ENCODE measurements around the gene EBF3. TPM values are rescaled to one million over a fixed set of nuclear protein-coding genes. Genes with fewer than 3 reads are reported as not detected.

The EBF3 gene
- total and polyA plus RNA-seq, 7 donors = 1.2 to 8.9 (median 4.5) TPM; not detected in 1

DNA sequence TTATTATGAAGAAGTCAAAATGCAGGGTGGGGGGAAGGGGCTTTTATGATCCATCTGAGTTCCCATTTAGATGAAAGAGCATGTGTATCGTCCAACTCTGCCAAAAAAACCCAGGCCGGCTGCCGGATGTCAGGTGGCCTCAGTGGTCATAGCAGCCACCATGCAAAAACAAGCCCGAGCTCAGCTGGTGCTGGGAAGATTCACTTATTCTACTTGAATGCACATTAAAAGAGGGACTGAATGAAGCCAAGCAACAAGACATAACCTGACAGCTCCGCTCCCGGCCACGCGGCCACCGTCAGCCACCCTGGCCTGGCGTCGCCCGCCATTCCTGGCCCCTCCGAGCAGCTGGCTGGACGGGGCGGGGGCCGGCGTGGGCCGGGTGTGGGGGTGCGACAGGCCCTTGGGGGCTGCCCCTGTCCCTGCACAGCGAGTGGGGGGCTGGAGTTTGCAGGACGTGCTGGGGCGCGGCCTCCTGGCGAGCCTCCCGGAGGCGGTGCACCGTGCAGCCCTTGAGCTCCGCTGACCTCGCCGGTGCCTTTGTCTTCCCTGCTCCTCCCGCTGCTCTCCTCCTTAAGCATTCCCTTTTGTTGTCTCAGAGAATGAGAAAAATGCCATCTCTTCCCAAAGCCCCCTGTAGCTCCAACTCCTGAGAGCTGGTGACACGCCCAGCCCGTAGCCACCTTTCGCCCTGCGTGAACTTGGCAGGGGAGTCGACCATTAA lies 67.8 kb downstream of the EBF3 start:
- Histone ChIP-seq H3K27ac (no peak overlapping the region), H3K4me1 (no peaks in the 10 kb centered on the region), H3K27me3 (peaks cover 0 to 39% (median 0%) of the 10 kb centered on the region in 3 donors), H3K4me3 (no peak overlapping the region), H3K36me3 (no peaks in the 10 kb centered on the region), H3K9me3 (no peaks in the 10 kb centered on the region)
- intact Hi-C loops (cut with DNase I) = no loop called here
- no peak for DNase-seq
- WGBS, 2 donors = 87 to 92% methylated on average over 36 of the region's 36 CpGs
- TF ChIP-seq EP300 (IDR thresholded peaks at IDR 0.05) (no peak), POLR2A (IDR thresholded peaks at IDR 0.05) (no peak), POLR2AphosphoS5 (IDR thresholded peaks at IDR 0.05) (no peak)
- TF ChIP-seq, protein P1, sequence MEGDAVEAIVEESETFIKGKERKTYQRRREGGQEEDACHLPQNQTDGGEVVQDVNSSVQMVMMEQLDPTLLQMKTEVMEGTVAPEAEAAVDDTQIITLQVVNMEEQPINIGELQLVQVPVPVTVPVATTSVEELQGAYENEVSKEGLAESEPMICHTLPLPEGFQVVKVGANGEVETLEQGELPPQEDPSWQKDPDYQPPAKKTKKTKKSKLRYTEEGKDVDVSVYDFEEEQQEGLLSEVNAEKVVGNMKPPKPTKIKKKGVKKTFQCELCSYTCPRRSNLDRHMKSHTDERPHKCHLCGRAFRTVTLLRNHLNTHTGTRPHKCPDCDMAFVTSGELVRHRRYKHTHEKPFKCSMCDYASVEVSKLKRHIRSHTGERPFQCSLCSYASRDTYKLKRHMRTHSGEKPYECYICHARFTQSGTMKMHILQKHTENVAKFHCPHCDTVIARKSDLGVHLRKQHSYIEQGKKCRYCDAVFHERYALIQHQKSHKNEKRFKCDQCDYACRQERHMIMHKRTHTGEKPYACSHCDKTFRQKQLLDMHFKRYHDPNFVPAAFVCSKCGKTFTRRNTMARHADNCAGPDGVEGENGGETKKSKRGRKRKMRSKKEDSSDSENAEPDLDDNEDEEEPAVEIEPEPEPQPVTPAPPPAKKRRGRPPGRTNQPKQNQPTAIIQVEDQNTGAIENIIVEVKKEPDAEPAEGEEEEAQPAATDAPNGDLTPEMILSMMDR (IDR thresholded peaks at IDR 0.05) = no peak

DNA sequence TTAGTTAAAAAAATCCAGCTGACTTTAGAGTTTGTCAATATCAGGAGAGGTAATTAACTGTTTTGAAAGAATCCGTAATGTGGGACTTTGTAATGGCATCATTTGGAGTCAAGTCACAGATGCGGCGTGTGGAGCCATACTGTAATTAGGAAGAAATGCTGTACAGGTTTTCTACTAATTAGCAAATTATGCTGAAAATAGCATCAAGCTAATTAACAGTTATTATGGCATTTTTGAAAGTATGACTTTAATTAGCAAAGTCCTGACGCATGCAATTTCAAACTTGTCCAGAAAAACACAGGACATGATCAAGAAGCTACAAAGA lies 68.3 kb downstream of the EBF3 start:
- H3K27ac ChIP-seq = no peak overlapping the region
- no peaks in the 10 kb centered on the region for H3K36me3 ChIP-seq
- WGBS, 2 donors = 95 to 97% methylated on average over 4 of the region's 4 CpGs
- H3K27me3 ChIP-seq = peaks cover 0 to 39% (median 0%) of the 10 kb centered on the region in 3 donors
- intact Hi-C loops (cut with DNase I) = no loop called here
- DNase-seq = no peak
- no peaks in the 10 kb centered on the region for H3K9me3 ChIP-seq
- H3K4me3 ChIP-seq = no peak overlapping the region
- H3K4me1 ChIP-seq = no peaks in the 10 kb centered on the region
- TF ChIP-seq EP300 (IDR thresholded peaks at IDR 0.05) = no peak
- no peak for TF ChIP-seq POLR2AphosphoS5 (IDR thresholded peaks at IDR 0.05)
- TF ChIP-seq, protein P1 (IDR thresholded peaks at IDR 0.05) = no peak
- no peak for TF ChIP-seq POLR2A (IDR thresholded peaks at IDR 0.05)

DNA sequence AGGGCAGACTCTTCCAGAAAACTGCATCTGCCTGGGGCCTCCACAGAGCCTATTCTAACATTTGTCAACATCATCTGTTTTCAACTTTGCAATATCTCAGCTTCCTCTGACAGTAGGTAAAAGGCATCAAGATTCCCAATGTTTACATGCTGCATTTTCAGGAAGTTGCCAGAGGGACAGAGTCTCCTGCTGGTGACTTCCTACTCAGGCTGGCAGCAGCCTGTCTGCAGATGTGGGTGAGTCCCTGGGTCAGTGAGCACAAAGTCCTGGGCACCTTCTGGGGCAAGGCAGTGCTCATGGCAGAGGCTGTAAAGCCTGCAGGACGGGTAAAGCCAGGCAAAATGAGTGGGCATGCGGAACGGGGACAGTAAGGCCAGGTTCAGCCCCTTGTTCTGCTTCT lies 69.4 kb downstream of the EBF3 start:
- intact Hi-C loops (cut with DNase I) = no loop called here
- DNase-seq = no peak
- Histone ChIP-seq H3K27ac (no peak overlapping the region), H3K27me3 (peaks cover 0 to 39% (median 0%) of the 10 kb centered on the region in 3 donors), H3K4me1 (no peaks in the 10 kb centered on the region), H3K4me3 (no peak overlapping the region), H3K36me3 (no peaks in the 10 kb centered on the region), H3K9me3 (no peaks in the 10 kb centered on the region)
- WGBS, 2 donors = 41 to 86% methylated on average over 3 of the region's 3 CpGs
- TF ChIP-seq POLR2AphosphoS5 (IDR thresholded peaks at IDR 0.05) (no peak), EP300 (IDR thresholded peaks at IDR 0.05) (no peak), POLR2A (IDR thresholded peaks at IDR 0.05) (no peak)
- TF ChIP-seq, protein P1 (IDR thresholded peaks at IDR 0.05) = no peak

DNA sequence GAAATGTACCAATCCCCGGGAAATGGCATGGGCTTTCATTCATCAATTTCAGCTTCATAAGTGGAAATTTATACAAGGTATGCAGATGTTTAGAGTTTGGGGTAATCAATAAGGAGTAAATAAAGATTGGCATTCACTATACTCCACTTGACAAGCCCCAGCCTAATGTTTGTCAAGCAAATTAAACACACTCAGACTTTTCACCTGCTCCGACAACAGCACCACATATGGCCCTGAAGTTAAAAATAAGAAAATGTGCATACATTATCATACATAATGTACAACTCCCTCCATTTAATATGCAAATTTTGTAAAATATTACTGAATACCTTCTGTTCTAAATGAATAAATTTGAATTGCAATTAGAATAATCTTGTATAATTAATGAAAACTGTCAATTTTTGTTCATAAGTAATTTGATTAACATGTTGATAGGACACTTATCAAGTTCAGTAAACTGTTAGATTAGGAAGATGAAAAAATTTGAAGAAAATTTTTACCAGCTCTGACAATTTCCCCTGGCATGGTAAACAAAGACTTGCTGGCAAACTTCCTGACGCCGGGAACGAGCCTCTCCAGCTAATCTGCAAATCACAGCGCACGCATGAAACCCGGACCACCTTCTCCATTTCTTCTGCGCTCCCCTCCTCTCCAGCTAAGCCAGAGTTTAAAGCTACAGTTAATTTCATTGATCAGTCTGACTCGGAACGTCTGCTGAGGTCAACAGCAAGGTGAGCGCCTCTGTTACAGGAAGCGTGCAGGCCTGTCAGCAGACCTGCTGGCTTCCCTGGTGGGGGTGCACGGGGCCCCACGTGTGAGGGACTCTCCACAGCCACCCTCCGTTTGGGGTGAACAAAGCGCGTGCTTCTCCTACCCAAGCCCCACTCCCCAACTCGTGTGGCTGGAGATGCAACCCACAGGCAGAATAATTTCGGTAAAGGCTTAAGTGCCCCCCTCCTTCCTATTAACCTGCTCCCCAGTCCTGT lies 70.7 kb downstream of the EBF3 start:
- no peak for DNase-seq
- peak overlapping the region in 1 of 4 donors; percentile 8 for H3K27ac ChIP-seq
- intact Hi-C loops (cut with DNase I) = no loop called here
- TF ChIP-seq, protein P1 (IDR thresholded peaks at IDR 0.05) = no peak
- no peak for TF ChIP-seq EP300 (IDR thresholded peaks at IDR 0.05)
- no peak for TF ChIP-seq POLR2AphosphoS5 (IDR thresholded peaks at IDR 0.05)
- TF ChIP-seq POLR2A (IDR thresholded peaks at IDR 0.05) = no peak
- no peaks in the 10 kb centered on the region for H3K4me1 ChIP-seq
- no peaks in the 10 kb centered on the region for H3K9me3 ChIP-seq
- no peaks in the 10 kb centered on the region for H3K36me3 ChIP-seq
- 65 to 73% methylated on average over 20 of the region's 20 CpGs for WGBS, 2 donors
- peaks cover 0 to 32% (median 0%) of the 10 kb centered on the region in 3 donors for H3K27me3 ChIP-seq
- no peak overlapping the region for H3K4me3 ChIP-seq

Data from sigmoid colon (tissue), 7 donors.